G401 (cell line): ENCODE measurements around the gene GGACT. TPM values are rescaled to one million over a fixed set of nuclear protein-coding genes. Genes with fewer than 3 reads are reported as not detected.

Experiments used
- DNase-seq: peaks from one replicate; pipeline ENCODE4 v3.0.0-alpha.2; 2015; ENCODE audit warnings: low spot score
- in situ Hi-C: cut with HindIII; loops from 2 replicates; pipeline ENCODE4 v1.10.0; 2016; ENCODE audit warnings: low sequenced_read_pairs, mixed read lengths
- total RNA-seq: library from RNA; depleted of rRNA; stranded (reverse); fragments of >200 nt; shearing (Covaris generic); gene quantifications from 2 replicates; pipeline ENCODE4 v1.2.3, GENCODE V29; 2014; rRNA removed

Gene GGACT
- total RNA-seq, 1 experiment from 2014 or later: 11.4 TPM

GRCh38 chr13:100497389-100497788, 91.2 kb downstream of the GGACT start:
- no peak for DNase-seq
- in situ Hi-C loops: no loop called here

- DNase-seq: no peak
- in situ Hi-C loops: no loop called here
These were observed 93.1 kb downstream of the GGACT start for GRCh38 chr13:100495455-100495854.

GRCh38 chr13:100493418-100493817, 95.2 kb downstream of the GGACT start:
- DNase-seq: no peak
- in situ Hi-C loops: no loop called here

GRCh38 chr13:100491164-100491842, 97.3 kb downstream of the GGACT start:
- DNase-seq: peak; percentile 73
- in situ Hi-C loops: no loop called here

GRCh38 chr13:100490692-100491091, 97.9 kb downstream of the GGACT start:
- in situ Hi-C loops: no loop called here

GRCh38 chr13:100485265-100485664, 103.3 kb downstream of the GGACT start:
- in situ Hi-C loops: no loop called here
- no peak for DNase-seq

More at GRCh38 chr13:100490692-100491091, 97.9 kb downstream of the GGACT start:
- DNase-seq: no peak

GRCh38 chr13:100484702-100485101, 103.9 kb downstream of the GGACT start:
- no peak for DNase-seq
- in situ Hi-C loops: no loop called here

- in situ Hi-C loops: no loop called here
- DNase-seq: peak; percentile 34
These were observed 104.7 kb downstream of the GGACT start for GRCh38 chr13:100483841-100484381.

- peak; percentile 27 for DNase-seq
- in situ Hi-C loops: no loop called here
These were observed 105.5 kb downstream of the GGACT start for GRCh38 chr13:100483139-100483538.

GRCh38 chr13:100480676-100481075, 107.9 kb downstream of the GGACT start:
- in situ Hi-C loops: no loop called here
- no peak for DNase-seq

Other genes with a start within 250 kb of the GGACT start
- 28.7 and 49.1 TPM in 2 replicates for gene TMTC4, start 86.0 kb upstream of the GGACT start, total RNA-seq